HG02870 (cell line): ENCODE data around the gene TMA16.

Source experiments
- ATAC-seq: cut with Tn5 transposase; IDR thresholded peaks from one replicate; pipeline ENCODE4 v1.9.1; 2021; ENCODE audit warnings: mild to moderate bottlenecking, moderate library complexity; ENCODE audit not compliant: unreplicated experiment

The TMA16 gene

DNA sequence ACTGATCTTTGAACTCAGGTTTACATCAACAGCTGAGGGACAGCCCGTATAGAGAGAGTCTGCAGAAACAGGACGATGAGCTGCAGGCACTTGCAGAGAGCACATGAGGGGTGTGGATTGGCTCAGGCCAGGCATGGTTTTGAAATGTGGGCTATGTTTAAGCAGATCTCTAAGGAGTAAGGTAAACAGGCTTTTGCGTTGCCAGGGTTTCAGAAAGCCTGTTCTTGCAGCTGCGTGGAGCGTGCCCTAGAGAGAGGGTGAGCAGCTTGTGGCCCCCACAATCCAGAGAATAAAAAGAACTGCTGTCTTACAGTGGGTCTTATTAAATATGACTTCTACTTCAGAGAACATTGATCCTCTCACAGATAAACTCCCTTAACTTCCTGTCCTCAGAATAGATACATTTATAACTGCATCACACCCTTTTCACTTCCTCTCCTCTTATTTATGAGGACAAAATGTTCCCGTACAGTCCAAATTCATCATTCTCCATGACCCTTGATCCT is 64.1 kb downstream of the TMA16 start:
- peak; percentile 45 for ATAC-seq

DNA sequence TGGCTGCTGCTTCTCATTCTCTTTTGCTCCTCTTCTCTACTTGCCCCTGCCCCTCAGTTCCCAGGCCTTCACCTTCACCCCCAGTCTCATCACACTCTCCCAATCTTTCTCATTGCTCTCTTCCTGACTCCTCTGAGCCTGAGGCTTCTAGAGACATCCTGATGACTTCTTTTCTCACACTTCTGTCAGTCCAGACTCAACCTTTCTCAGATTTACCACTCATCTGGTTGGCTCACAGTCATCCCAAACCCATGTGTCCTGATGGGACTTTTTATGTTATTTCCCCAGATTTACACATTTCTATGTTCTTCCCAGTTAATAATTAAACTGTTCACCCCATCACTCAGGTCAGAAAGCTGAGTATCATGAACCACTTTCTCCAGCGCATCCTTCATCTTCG is 68.0 kb downstream of the TMA16 start:
- ATAC-seq: peak; percentile 39

DNA sequence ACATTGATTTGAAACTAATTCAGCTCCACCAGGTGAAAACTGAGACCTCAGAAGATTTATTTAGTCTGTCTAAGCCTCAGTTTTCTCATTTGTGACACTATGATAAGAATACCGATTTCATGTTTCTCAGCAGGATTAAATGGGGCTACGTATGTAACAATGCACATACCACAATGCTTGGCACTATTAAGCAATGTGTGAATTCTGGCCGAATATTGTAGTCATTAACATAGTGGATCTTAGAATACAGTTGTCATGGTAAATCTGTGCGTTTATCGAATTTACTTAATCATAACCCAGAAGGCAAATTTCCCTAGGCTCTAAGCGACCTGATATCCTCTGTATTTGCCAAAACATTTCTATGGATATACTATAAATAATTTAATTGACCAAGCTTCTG is 69.1 kb downstream of the TMA16 start:
- no peak for ATAC-seq

GRCh38 chr4:163564221-163564720 is 69.8 kb downstream of the TMA16 start:
- no peak for ATAC-seq

- no peak for ATAC-seq
Observed at GRCh38 chr4:163565226-163566135, 71.0 kb downstream of the TMA16 start.

DNA sequence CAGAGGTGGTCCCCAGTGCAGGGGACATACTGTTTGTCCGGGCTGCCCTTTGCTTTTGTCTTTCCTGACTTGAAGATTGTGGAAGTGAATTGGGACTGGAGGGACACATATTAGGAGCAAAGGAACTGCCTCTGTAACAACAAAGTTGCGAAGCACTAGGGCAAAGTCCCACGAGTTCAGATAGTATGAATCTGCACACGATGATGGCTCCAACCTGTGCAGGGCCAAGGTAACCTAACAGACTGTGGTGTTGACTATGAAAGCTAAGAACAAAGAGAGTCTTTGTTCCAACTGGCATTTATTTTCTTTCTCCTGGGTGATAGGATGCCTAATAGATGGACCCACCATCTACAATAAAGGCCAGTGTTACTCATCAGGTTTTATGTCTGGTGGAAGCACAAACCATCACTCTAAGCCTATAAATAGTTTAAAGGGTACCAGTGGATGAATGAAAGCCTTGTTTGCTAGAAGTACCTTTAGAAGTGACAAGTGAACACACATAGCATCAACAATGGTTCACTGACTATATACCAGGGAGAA is 71.8 kb downstream of the TMA16 start:
- ATAC-seq: no peak

DNA sequence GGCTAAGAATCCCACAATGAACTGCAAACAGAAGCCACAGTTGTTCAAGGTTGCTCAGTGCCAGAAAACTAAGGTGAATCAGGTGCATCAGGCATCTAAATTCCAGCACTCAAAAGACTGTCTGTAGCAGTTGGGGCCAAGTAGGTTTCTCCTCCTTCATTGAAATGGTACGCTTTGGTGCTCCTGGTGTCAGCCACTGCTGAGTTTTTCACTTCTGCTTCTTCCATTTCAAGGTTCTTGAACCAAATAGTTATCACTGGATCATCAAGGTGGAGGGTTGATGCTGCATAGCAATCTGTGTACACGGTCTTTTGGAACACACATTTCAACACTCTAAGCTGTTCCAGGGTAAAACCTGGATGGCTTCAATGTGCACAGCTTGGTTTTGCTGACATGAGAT is 74.4 kb downstream of the TMA16 start:
- ATAC-seq: peak; percentile 85
